GM12878 (cell line): ENCODE measurements around the gene TNF. TPM values are rescaled to one million over a fixed set of nuclear protein-coding genes. Genes with fewer than 3 reads are reported as not detected.

Experiments
- BHLHE40 ChIP-seq, 2 experiments: fragments of 450-650 bp in 1 of 2; IDR thresholded peaks; 2 replicates each; pipeline ENCODE4 v1.6.1; 2011 to 2017; ENCODE audit warnings: low read depth in 2 of 2, borderline replicate concordance in 1 of 2, improper control_type of control experiment in 1 of 2, low read length in 1 of 2, mild to moderate bottlenecking in 1 of 2
- CBX3 ChIP-seq: fragments of 200-600 bp; sonication (generic); IDR thresholded peaks from 2 replicates; pipeline ENCODE4 v1.6.1; 2016; ENCODE audit warnings: low read depth, borderline replicate concordance
- EGR1 ChIP-seq, 2 experiments: IDR thresholded peaks; 1 replicate in 1 of 2; 2 replicates in 1 of 2; pipeline ENCODE4 v1.6.1; 2011 to 2012; ENCODE audit warnings: low read depth in 2 of 2, low read length in 2 of 2, borderline replicate concordance in 1 of 2, mild to moderate bottlenecking in 1 of 2, moderate library complexity in 1 of 2
- ETV6 ChIP-seq, 2 experiments: fragments of 450-650 bp in 1 of 2; IDR thresholded peaks in 1 of 2; conservative IDR thresholded peaks in 1 of 2; 2 replicates each; pipeline ENCODE4 v1.6.1; 2014; ENCODE audit warnings: antibody characterized with exemption in 1 of 2, borderline replicate concordance in 1 of 2, low read depth in 1 of 2, mild to moderate bottlenecking in 1 of 2, moderate library complexity in 1 of 2
- HCFC1 ChIP-seq: fragments of 150-350 bp; IDR thresholded peaks from 2 replicates; pipeline ENCODE4 v1.6.1; 2014; ENCODE audit warnings: low read length
- HSF1 ChIP-seq: fragments of 150-350 bp; IDR thresholded peaks from 2 replicates; pipeline ENCODE4 v1.6.1; 2014; ENCODE audit warnings: mild to moderate bottlenecking, low read depth, low read length
- JUND ChIP-seq: IDR thresholded peaks from 2 replicates; pipeline ENCODE4 v1.6.1; 2012; ENCODE audit warnings: low read depth, mild to moderate bottlenecking, low read length, improper control_type of control experiment, moderate library complexity
- KDM1A ChIP-seq: fragments of 200-600 bp; sonication (generic); IDR thresholded peaks from 2 replicates; pipeline ENCODE4 v1.6.1; 2016; ENCODE audit warnings: borderline replicate concordance
- KLF5 ChIP-seq: fragments of 450-650 bp; IDR thresholded peaks from 2 replicates; pipeline ENCODE4 v1.6.1; 2014; ENCODE audit warnings: mild to moderate bottlenecking; ENCODE audit not compliant: partially characterized antibody
- MTA3 ChIP-seq: IDR thresholded peaks from 2 replicates; pipeline ENCODE4 v1.6.1; 2012; ENCODE audit warnings: low read length, inconsistent platforms, borderline replicate concordance
- POLR2A ChIP-seq: IDR thresholded peaks from 2 replicates; pipeline ENCODE4 v1.6.1; 2011; ENCODE audit warnings: low read depth, mild to moderate bottlenecking, low read length
- WRNIP1 ChIP-seq: IDR thresholded peaks from 2 replicates; pipeline ENCODE4 v1.6.1; 2011; ENCODE audit warnings: low read depth, low read length, improper control_type of control experiment, borderline replicate concordance
- polyA plus RNA-seq, 11 experiments: library from polyadenylated mRNA; depleted of rRNA in 4 of 11; unstranded in 6 of 11; stranded (reverse) in 5 of 11; fragments of >200 nt; fragmentation: Nextera tagmentation in 4 of 11; fragmentation: Illumina TruSeq in 1 of 11; extraction: Ambion mirVana in 4 of 11; extraction: Trizol in 1 of 11; gene quantifications; 1 replicate in 1 of 11; 2 replicates in 10 of 11; pipeline versions ENCODE4 v1.2.1 to v1.2.3, GENCODE V29; 2011 to 2016; ENCODE audit warnings: inconsistent platforms in 2 of 11, missing spikeins in 2 of 11, low read depth in 1 of 11
- total RNA-seq, 4 experiments: library from RNA; depleted of rRNA in 3 of 4; stranded (reverse); fragments of >200 nt in 3 of 4; fragmentation: Illumina TruSeq in 1 of 4; extraction: Trizol in 1 of 4; gene quantifications; 2 replicates each; pipeline versions ENCODE4 v1.2.1 to v1.2.3, GENCODE V29; 2013 to 2021
- TF ChIP-seq, protein P1 (sequence below): fragments of 450-650 bp; IDR thresholded peaks from 2 replicates; pipeline ENCODE4 v1.6.1; 2017; ENCODE audit warnings: low read depth, mild to moderate bottlenecking, moderate library complexity

Gene TNF
- total and polyA plus RNA-seq, 10 of the 15 experiments (the other 5 are each of a cell fraction or from before 2014, with no cell fraction given) = 18.0 to 94.8 (median 61.9) TPM

DNA sequence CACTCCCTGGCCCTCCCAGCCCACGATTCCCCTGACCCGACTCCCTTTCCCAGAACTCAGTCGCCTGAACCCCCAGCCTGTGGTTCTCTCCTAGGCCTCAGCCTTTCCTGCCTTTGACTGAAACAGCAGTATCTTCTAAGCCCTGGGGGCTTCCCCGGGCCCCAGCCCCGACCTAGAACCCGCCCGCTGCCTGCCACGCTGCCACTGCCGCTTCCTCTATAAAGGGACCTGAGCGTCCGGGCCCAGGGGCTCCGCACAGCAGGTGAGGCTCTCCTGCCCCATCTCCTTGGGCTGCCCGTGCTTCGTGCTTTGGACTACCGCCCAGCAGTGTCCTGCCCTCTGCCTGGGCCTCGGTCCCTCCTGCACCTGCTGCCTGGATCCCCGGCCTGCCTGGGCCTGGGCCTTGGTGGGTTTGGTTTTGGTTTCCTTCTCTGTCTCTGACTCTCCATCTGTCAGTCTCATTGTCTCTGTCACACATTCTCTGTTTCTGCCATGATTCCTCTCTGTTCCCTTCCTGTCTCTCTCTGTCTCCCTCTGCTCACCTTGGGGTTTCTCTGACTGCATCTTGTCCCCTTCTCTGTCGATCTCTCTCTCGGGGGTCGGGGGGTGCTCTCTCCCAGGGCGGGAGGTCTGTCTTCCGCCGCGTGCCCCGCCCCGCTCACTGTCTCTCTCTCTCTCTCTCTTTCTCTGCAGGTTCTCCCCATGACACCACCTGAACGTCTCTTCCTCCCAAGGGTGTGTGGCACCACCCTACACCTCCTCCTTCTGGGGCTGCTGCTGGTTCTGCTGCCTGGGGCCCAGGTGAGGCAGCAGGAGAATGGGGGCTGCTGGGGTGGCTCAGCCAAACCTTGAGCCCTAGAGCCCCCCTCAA lies 3.1 kb upstream of the TNF start, which contains the start of gene LTA (continued):
- TF ChIP-seq HSF1 = no peak
- no peak for TF ChIP-seq CBX3
- TF ChIP-seq MTA3 = no peak
- no peak for TF ChIP-seq JUND
- TF ChIP-seq, protein P1, sequence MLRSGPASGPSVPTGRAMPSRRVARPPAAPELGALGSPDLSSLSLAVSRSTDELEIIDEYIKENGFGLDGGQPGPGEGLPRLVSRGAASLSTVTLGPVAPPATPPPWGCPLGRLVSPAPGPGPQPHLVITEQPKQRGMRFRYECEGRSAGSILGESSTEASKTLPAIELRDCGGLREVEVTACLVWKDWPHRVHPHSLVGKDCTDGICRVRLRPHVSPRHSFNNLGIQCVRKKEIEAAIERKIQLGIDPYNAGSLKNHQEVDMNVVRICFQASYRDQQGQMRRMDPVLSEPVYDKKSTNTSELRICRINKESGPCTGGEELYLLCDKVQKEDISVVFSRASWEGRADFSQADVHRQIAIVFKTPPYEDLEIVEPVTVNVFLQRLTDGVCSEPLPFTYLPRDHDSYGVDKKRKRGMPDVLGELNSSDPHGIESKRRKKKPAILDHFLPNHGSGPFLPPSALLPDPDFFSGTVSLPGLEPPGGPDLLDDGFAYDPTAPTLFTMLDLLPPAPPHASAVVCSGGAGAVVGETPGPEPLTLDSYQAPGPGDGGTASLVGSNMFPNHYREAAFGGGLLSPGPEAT = peak; percentile 50; the same call in 1 of the 2 replicates
- TF ChIP-seq KDM1A = no peak
- 0 out of 2 replicates have a peak, but pooled peaks have one; percentile 16 for TF ChIP-seq HCFC1
- peak in 1 of 2 experiments; percentile 41; a peak in 1 of 4 replicates for TF ChIP-seq ETV6 (conservative IDR thresholded peaks at IDR 0.05 in 1 of 2, IDR thresholded peaks at IDR 0.05 in 1 of 2; ENCODE audit: borderline replicate concordance in 1 of 2, low read depth in 1 of 2)
- TF ChIP-seq EGR1 (IDR thresholded peaks at IDR 0.05; ENCODE audit: borderline replicate concordance in 1 of 2, low read depth in 2 of 2, low read length in 2 of 2) = no peak
- TF ChIP-seq WRNIP1 = no peak
- TF ChIP-seq KLF5 = no peak
- TF ChIP-seq POLR2A = peak; percentile 90
- TF ChIP-seq BHLHE40 (IDR thresholded peaks at IDR 0.05; ENCODE audit: borderline replicate concordance in 1 of 2, low read depth in 2 of 2, low read length in 1 of 2) = peak in 1 of 2 experiments; percentile 64; a peak in 2 of 4 replicates
- TF ChIP-seq, all 136 proteins: peak for 37
